ENCODE results near the gene NCAN. TPM values are rescaled to one million over a fixed set of nuclear protein-coding genes. Genes with fewer than 3 reads are reported as not detected.

The NCAN gene
- total and polyA plus RNA-seq, 9 of the 15 experiments (the other 6 are each of a cell fraction or from before 2014, with no cell fraction given), result 0.04 TPM; not detected in 8

GRCh38 chr19:19258589-19259338 lies 47.0 kb downstream of the NCAN start:
- intact Hi-C loops (cut with micrococcal nuclease) (no loop called here), in situ Hi-C loops (cut with MboI) (no loop called here)
- FAIRE-seq, result no peak
- no peak overlapping the region for H3K9ac ChIP-seq (ENCODE audit: insufficient read depth in 1 of 2, low read depth in 2 of 2, low read length in 2 of 2)
- no peak overlapping the region for H3K27ac ChIP-seq (ENCODE audit: extremely low read depth, low read depth, low read length)
- BruUV-seq (replicated peaks), result no TSS peak
- no peak for DNase-seq (ENCODE audit: extremely low read depth in 1 of 4, low spot score in 3 of 4)
- WGBS (ENCODE audit: insufficient coverage, low coverage, missing lambda C conversion rate), result 41% methylated on average over 30 of the region's 41 CpGs
- no peaks in the 10 kb centered on the region for H3K36me3 ChIP-seq (ENCODE audit: control insufficient read depth, insufficient read depth, low read length)
- no peaks in the 10 kb centered on the region for H3K9me1 ChIP-seq (ENCODE audit: control insufficient read depth, insufficient read depth, low read length)
- peaks cover 1% of the 10 kb centered on the region; the same call in 1 of the 2 replicates for H3K9me3 ChIP-seq (replicated peaks; ENCODE audit: control insufficient read depth, insufficient read depth, low read depth, low read length)
- CTCF ChIA-PET (ENCODE audit: low intra/inter-chr PET ratio), result no interaction called here
- 0 out of 2 replicates have a peak, but pooled peaks cover 7% of the 10 kb centered on the region for H4K20me1 ChIP-seq (replicated peaks; ENCODE audit: control insufficient read depth, insufficient read depth, low read length)
- peaks cover 0 to 37% of the 10 kb centered on the region in 2 experiments; a peak in 3 of 5 replicates for H3K4me1 ChIP-seq (replicated peaks in 1 of 2; ENCODE audit: control insufficient read depth in 2 of 2, insufficient read depth in 2 of 2, low read length in 2 of 2)
- H2AFZ ChIP-seq (ENCODE audit: low read depth, low read length), result no peak overlapping the region
- H3K27me3 ChIP-seq (ENCODE audit: control insufficient read depth in 2 of 2, insufficient read depth in 2 of 2, low read length in 2 of 2), result peaks cover 20 to 40% of the 10 kb centered on the region in 2 experiments; a peak in 4 of 5 replicates
- H3K79me2 ChIP-seq (ENCODE audit: control insufficient read depth, insufficient read depth, low read length), result no peaks in the 10 kb centered on the region
- H3K4me3 ChIP-seq, result no peak overlapping the region
- no peak overlapping the region for H3K4me2 ChIP-seq (ENCODE audit: insufficient read depth, low read length)
- POLR2A ChIA-PET, result no interaction called here
- no peak for ATAC-seq
- TF ChIP-seq FOXP4 (CRISPR knock-in tag; IDR thresholded peaks at IDR 0.05; ENCODE audit: borderline replicate concordance), result no peak
- no peak for TF ChIP-seq ZNF609 (CRISPR knock-in tag; IDR thresholded peaks at IDR 0.05; ENCODE audit: borderline replicate concordance)
- TF ChIP-seq ZNF407 (IDR thresholded peaks at IDR 0.05; ENCODE audit: low read depth), result no peak
- TF ChIP-seq MEF2D (tag; conservative IDR thresholded peaks at IDR 0.05; ENCODE audit: low read depth), result no peak
- TF ChIP-seq ZNF830 (CRISPR knock-in tag; IDR thresholded peaks at IDR 0.05), result no peak

Measured in K562 (cell line).